GM06990 (cell line): ENCODE measurements around the gene HSD17B12.
A peak's percentile ranks its signal among the peaks of the same experiment; 100 is the strongest.

Source experiments
- DNase-seq: peaks from one replicate; pipeline ENCODE4 v3.0.0-alpha.2; 2011; ENCODE audit not compliant: insufficient read length; ENCODE audit errors: extremely low read depth
- H3K27me3 ChIP-seq: replicated peaks from 2 replicates; pipeline ENCODE4 v1.6.0; 2011; ENCODE audit warnings: low read length; ENCODE audit not compliant: control insufficient read depth, insufficient read depth
- H3K36me3 ChIP-seq: 2 replicates; pipeline ENCODE4 v1.5.1; 2011; ENCODE audit warnings: low read length; ENCODE audit not compliant: control insufficient read depth, insufficient read depth
- H3K4me3 ChIP-seq: replicated peaks from 2 replicates; pipeline ENCODE4 v1.5.1; 2011; ENCODE audit warnings: low read depth, mild to moderate bottlenecking, control low read depth, low read length
- TF ChIP-seq, protein P1 (sequence below): IDR thresholded peaks from 2 replicates; pipeline ENCODE4 v1.5.1; 2011; ENCODE audit warnings: low read length, control low read depth, mild to moderate bottlenecking, inconsistent platforms; ENCODE audit not compliant: insufficient read depth, poor library complexity, severe bottlenecking

The HSD17B12 gene

DNA sequence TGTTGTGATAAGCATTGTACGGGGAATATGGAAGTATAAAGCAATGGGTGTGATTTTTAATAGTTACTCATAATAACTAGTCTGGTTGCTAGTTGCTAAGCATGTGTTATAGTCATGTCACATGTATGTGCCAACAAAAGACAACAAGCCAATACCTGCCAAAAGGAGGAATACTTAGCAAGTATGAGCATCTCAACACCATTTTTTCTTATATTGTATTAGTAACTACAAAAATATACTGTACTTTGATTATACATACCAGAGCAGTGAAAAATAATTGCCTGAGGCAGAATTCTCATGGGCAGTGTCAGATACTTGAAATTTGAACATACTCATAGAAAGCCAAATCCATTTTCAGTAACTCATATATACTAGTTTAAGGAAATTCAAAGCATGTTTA, 137.7 kb downstream of the HSD17B12 start:
- no peak for DNase-seq

DNA sequence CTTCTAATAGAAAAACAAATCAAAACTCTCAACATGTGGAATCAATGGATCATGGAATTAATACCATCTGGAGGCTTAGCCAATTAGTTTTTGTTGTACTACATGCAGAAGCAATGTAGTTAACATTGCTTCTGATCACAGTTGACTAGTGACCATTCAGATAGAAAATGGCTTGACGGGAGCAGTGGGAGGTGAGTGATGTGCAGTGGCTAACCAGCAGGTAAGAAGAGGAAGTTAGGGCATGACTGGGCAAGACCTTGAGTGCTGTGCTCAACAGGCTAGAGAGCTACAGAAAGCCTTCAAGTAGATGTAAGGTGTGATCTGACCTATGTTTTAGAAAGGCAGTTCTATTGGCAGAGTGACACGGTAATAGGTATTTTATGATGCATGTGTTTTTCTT, 139.4 kb downstream of the HSD17B12 start:
- peak; percentile 9 for DNase-seq
- Histone ChIP-seq H3K36me3 (peaks cover 10% of the 10 kb centered on the region), H3K27me3 (no peaks in the 10 kb centered on the region), H3K4me3 (no peak overlapping the region)
- TF ChIP-seq, protein P1, sequence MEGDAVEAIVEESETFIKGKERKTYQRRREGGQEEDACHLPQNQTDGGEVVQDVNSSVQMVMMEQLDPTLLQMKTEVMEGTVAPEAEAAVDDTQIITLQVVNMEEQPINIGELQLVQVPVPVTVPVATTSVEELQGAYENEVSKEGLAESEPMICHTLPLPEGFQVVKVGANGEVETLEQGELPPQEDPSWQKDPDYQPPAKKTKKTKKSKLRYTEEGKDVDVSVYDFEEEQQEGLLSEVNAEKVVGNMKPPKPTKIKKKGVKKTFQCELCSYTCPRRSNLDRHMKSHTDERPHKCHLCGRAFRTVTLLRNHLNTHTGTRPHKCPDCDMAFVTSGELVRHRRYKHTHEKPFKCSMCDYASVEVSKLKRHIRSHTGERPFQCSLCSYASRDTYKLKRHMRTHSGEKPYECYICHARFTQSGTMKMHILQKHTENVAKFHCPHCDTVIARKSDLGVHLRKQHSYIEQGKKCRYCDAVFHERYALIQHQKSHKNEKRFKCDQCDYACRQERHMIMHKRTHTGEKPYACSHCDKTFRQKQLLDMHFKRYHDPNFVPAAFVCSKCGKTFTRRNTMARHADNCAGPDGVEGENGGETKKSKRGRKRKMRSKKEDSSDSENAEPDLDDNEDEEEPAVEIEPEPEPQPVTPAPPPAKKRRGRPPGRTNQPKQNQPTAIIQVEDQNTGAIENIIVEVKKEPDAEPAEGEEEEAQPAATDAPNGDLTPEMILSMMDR: no peak

More for the DNA sequence above, 137.7 kb downstream of the HSD17B12 start:
- TF ChIP-seq, protein P1: no peak
- no peaks in the 10 kb centered on the region for H3K27me3 ChIP-seq
- H3K36me3 ChIP-seq: peaks cover 10% of the 10 kb centered on the region
- H3K4me3 ChIP-seq: no peak overlapping the region

- peaks cover 9% of the 10 kb centered on the region for H3K36me3 ChIP-seq
- H3K4me3 ChIP-seq: no peak overlapping the region
- DNase-seq: no peak
- H3K27me3 ChIP-seq: no peaks in the 10 kb centered on the region
- TF ChIP-seq, protein P1: no peak
Measured at GRCh38 chr11:43823316-43823715, 142.8 kb downstream of the HSD17B12 start.

GRCh38 chr11:43823851-43824250, 143.3 kb downstream of the HSD17B12 start:
- Histone ChIP-seq H3K4me3 (no peak overlapping the region), H3K27me3 (no peaks in the 10 kb centered on the region), H3K36me3 (peaks cover 9% of the 10 kb centered on the region)

GRCh38 chr11:43825217-43825816, 144.8 kb downstream of the HSD17B12 start:
- no peak for DNase-seq
- no peak overlapping the region for H3K4me3 ChIP-seq
- TF ChIP-seq, protein P1: peak; percentile 73
- H3K36me3 ChIP-seq: peaks cover 7% of the 10 kb centered on the region
- no peaks in the 10 kb centered on the region for H3K27me3 ChIP-seq

More at GRCh38 chr11:43823851-43824250, 143.3 kb downstream of the HSD17B12 start:
- DNase-seq: no peak
- TF ChIP-seq, protein P1: no peak

- H3K27me3 ChIP-seq: no peaks in the 10 kb centered on the region
- H3K36me3 ChIP-seq: peaks cover 4% of the 10 kb centered on the region; the same call in 1 of the 2 replicates
- no peak overlapping the region for H3K4me3 ChIP-seq
- TF ChIP-seq, protein P1: no peak
- DNase-seq: no peak
Measured at GRCh38 chr11:43830928-43831440, 150.4 kb downstream of the HSD17B12 start.
